Liver (tissue), 9 donors: ENCODE measurements around the gene VGLL4. TPM values are rescaled to one million over a fixed set of nuclear protein-coding genes. Genes with fewer than 3 reads are reported as not detected.

Experiments used
- DNase-seq: peaks from one replicate; pipeline ENCODE4 v3.0.0-alpha.2; 2017; ENCODE audit warnings: low spot score
- H3K27ac ChIP-seq, 2 donors: one replicate each; pipeline ENCODE4 v1.7.0; 2013; ENCODE audit warnings: inconsistent platforms in 2 of 2, low read length in 2 of 2, control low read depth in 1 of 2, low read depth in 1 of 2, mild to moderate bottlenecking in 1 of 2
- H3K27me3 ChIP-seq, 4 donors: one replicate each; pipeline versions ENCODE4 v1.6.1 to v1.7.0; 2013; ENCODE audit warnings: low read length in 3 of 4, inconsistent platforms in 1 of 4, mild to moderate bottlenecking in 1 of 4, moderate library complexity in 1 of 4; ENCODE audit not compliant: control insufficient read depth in 4 of 4, insufficient read depth in 4 of 4
- H3K36me3 ChIP-seq, 4 donors: one replicate each; pipeline versions ENCODE4 v1.6.1 to v1.7.0; 2013; ENCODE audit warnings: low read length in 3 of 4, mild to moderate bottlenecking in 3 of 4, low read depth in 1 of 4, moderate library complexity in 1 of 4; ENCODE audit not compliant: control insufficient read depth in 4 of 4, insufficient read depth in 3 of 4
- H3K4me1 ChIP-seq, 4 donors: one replicate each; pipeline versions ENCODE4 v1.6.1 to v1.7.0; 2013; ENCODE audit warnings: low read length in 3 of 4, mild to moderate bottlenecking in 3 of 4, moderate library complexity in 1 of 4; ENCODE audit not compliant: control insufficient read depth in 4 of 4, insufficient read depth in 4 of 4
- H3K4me3 ChIP-seq, 3 donors: one replicate each; pipeline versions ENCODE4 v1.6.1 to v1.7.0; 2013; ENCODE audit warnings: low read length in 3 of 3, control low read depth in 1 of 3, low read depth in 1 of 3, mild to moderate bottlenecking in 1 of 3
- H3K9ac ChIP-seq, 2 donors: one replicate each; pipeline ENCODE4 v1.7.0; 2013; ENCODE audit warnings: low read length in 2 of 2, mild to moderate bottlenecking in 2 of 2, moderate library complexity in 2 of 2, control low read depth in 1 of 2, low read depth in 1 of 2
- H3K9me3 ChIP-seq, 4 donors: one replicate each; pipeline versions ENCODE4 v1.6.1 to v1.7.0; 2013; ENCODE audit warnings: low read length in 3 of 4; ENCODE audit not compliant: control insufficient read depth in 4 of 4
- EGR1 ChIP-seq, 2 donors: IDR thresholded peaks; 2 replicates each; pipeline ENCODE4 v1.6.1; 2016 to 2018; ENCODE audit warnings: antibody characterized with exemption in 2 of 2, low read depth in 2 of 2
- FOXA1 ChIP-seq: IDR thresholded peaks from 2 replicates; pipeline ENCODE4 v1.6.1; 2016; ENCODE audit warnings: antibody characterized with exemption
- FOXA2 ChIP-seq: IDR thresholded peaks from 2 replicates; pipeline ENCODE4 v1.6.1; 2016; ENCODE audit warnings: antibody characterized with exemption
- GABPA ChIP-seq, 2 donors: IDR thresholded peaks in 1 of 2; conservative IDR thresholded peaks in 1 of 2; 2 replicates each; pipeline ENCODE4 v1.6.1; 2016; ENCODE audit warnings: antibody characterized with exemption in 2 of 2, mild to moderate bottlenecking in 1 of 2, moderate library complexity in 1 of 2
- HNF4A ChIP-seq, 2 donors: conservative IDR thresholded peaks; 2 replicates each; pipeline ENCODE4 v1.6.1; 2016; ENCODE audit warnings: antibody characterized with exemption in 2 of 2, mild to moderate bottlenecking in 2 of 2
- HNF4G ChIP-seq: IDR thresholded peaks from 2 replicates; pipeline ENCODE4 v1.6.1; 2016; ENCODE audit warnings: antibody characterized with exemption
- JUND ChIP-seq, 2 donors: IDR thresholded peaks; 2 replicates each; pipeline ENCODE4 v1.6.1; 2016; ENCODE audit warnings: antibody characterized with exemption in 2 of 2
- RXRA ChIP-seq, 2 donors: IDR thresholded peaks; 2 replicates each; pipeline ENCODE4 v1.6.1; 2017 to 2018; ENCODE audit warnings: antibody characterized with exemption in 2 of 2, mild to moderate bottlenecking in 1 of 2
- SP1 ChIP-seq: IDR thresholded peaks from 2 replicates; pipeline ENCODE4 v1.6.1; 2018; ENCODE audit warnings: antibody characterized with exemption, mild to moderate bottlenecking
- TAF1 ChIP-seq: conservative IDR thresholded peaks from 2 replicates; pipeline ENCODE4 v1.6.1; 2016; ENCODE audit warnings: antibody characterized with exemption, mild to moderate bottlenecking
- YY1 ChIP-seq: IDR thresholded peaks from 2 replicates; pipeline ENCODE4 v1.6.1; 2016; ENCODE audit warnings: antibody characterized with exemption, mild to moderate bottlenecking
- WGBS: extraction: QIAGEN DNeasy Blood & Tissue Kit; methylation state at CpG from one replicate; pipeline ENCODE4 v1.1.7; 2013; 5-methylcytosine and 5-hydroxymethylcytosine counted together
- polyA plus RNA-seq, 2 donors: library from polyadenylated mRNA; stranded (reverse) in 1 of 2; unstranded in 1 of 2; fragments of 200-250 nt in 1 of 2; fragments of >200 nt in 1 of 2; fragmentation: Nextera tagmentation in 1 of 2; extraction: Ambion mirVana in 1 of 2; gene quantifications; one replicate each; pipeline versions ENCODE4 v1.2.1 to v1.2.3, GENCODE V29; 2013 to 2015
- total RNA-seq, 2 donors: library from RNA; depleted of rRNA; stranded (reverse); fragments of >200 nt; gene quantifications; one replicate each; pipeline ENCODE4 v1.2.3, GENCODE V29; 2014
- TF ChIP-seq, protein P1 (sequence below): IDR thresholded peaks from 2 replicates; pipeline ENCODE4 v1.6.1; 2016; ENCODE audit warnings: antibody characterized with exemption
- TF ChIP-seq, protein P2 (sequence below): IDR thresholded peaks from 2 replicates; pipeline ENCODE4 v1.6.1; 2016; ENCODE audit warnings: antibody characterized with exemption
- TF ChIP-seq, protein P3 (sequence below): IDR thresholded peaks from 2 replicates; pipeline ENCODE4 v1.6.1; 2016; ENCODE audit warnings: antibody characterized with exemption, mild to moderate bottlenecking
- TF ChIP-seq, protein P4 (sequence below): IDR thresholded peaks from 2 replicates; pipeline ENCODE4 v1.6.1; 2016; ENCODE audit warnings: antibody characterized with exemption
- TF ChIP-seq, protein P5 (sequence below): fragments of 150-350 bp; IDR thresholded peaks from 2 replicates; pipeline ENCODE4 v1.5.1; 2017; ENCODE audit warnings: improper control_type of control experiment, low read depth, low read length; ENCODE audit not compliant: missing input control
- donor health status: healthy.
- donor health status: healthy.
- donor health status: healthy.
- donor health status: healthy.
- donor health status: healthy.

VGLL4 gene
- total and polyA plus RNA-seq, 4 donors = 7.2 to 27.9 (median 13.0) TPM

GRCh38 chr3:11603628-11604027 lies 40.1 kb downstream of the VGLL4 start:
- H3K27ac ChIP-seq = no peak overlapping the region
- H3K4me1 ChIP-seq = no peaks in the 10 kb centered on the region
- no peaks in the 10 kb centered on the region for H3K27me3 ChIP-seq
- no peak for DNase-seq
- H3K9me3 ChIP-seq = no peaks in the 10 kb centered on the region
- no peak overlapping the region for H3K9ac ChIP-seq
- peaks cover 4 to 12% (median 7%) of the 10 kb centered on the region in 4 donors for H3K36me3 ChIP-seq
- no peak overlapping the region for H3K4me3 ChIP-seq
- no peak for TF ChIP-seq YY1
- no peak for TF ChIP-seq TAF1
- TF ChIP-seq, protein P1, sequence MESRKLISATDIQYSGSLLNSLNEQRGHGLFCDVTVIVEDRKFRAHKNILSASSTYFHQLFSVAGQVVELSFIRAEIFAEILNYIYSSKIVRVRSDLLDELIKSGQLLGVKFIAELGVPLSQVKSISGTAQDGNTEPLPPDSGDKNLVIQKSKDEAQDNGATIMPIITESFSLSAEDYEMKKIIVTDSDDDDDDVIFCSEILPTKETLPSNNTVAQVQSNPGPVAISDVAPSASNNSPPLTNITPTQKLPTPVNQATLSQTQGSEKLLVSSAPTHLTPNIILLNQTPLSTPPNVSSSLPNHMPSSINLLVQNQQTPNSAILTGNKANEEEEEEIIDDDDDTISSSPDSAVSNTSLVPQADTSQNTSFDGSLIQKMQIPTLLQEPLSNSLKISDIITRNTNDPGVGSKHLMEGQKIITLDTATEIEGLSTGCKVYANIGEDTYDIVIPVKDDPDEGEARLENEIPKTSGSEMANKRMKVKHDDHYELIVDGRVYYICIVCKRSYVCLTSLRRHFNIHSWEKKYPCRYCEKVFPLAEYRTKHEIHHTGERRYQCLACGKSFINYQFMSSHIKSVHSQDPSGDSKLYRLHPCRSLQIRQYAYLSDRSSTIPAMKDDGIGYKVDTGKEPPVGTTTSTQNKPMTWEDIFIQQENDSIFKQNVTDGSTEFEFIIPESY = no peak
- TF ChIP-seq, protein P2, sequence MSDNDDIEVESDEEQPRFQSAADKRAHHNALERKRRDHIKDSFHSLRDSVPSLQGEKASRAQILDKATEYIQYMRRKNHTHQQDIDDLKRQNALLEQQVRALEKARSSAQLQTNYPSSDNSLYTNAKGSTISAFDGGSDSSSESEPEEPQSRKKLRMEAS = no peak
- TF ChIP-seq, protein P3, sequence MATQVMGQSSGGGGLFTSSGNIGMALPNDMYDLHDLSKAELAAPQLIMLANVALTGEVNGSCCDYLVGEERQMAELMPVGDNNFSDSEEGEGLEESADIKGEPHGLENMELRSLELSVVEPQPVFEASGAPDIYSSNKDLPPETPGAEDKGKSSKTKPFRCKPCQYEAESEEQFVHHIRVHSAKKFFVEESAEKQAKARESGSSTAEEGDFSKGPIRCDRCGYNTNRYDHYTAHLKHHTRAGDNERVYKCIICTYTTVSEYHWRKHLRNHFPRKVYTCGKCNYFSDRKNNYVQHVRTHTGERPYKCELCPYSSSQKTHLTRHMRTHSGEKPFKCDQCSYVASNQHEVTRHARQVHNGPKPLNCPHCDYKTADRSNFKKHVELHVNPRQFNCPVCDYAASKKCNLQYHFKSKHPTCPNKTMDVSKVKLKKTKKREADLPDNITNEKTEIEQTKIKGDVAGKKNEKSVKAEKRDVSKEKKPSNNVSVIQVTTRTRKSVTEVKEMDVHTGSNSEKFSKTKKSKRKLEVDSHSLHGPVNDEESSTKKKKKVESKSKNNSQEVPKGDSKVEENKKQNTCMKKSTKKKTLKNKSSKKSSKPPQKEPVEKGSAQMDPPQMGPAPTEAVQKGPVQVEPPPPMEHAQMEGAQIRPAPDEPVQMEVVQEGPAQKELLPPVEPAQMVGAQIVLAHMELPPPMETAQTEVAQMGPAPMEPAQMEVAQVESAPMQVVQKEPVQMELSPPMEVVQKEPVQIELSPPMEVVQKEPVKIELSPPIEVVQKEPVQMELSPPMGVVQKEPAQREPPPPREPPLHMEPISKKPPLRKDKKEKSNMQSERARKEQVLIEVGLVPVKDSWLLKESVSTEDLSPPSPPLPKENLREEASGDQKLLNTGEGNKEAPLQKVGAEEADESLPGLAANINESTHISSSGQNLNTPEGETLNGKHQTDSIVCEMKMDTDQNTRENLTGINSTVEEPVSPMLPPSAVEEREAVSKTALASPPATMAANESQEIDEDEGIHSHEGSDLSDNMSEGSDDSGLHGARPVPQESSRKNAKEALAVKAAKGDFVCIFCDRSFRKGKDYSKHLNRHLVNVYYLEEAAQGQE = no peak
- no peak for TF ChIP-seq JUND (IDR thresholded peaks at IDR 0.05)
- no peak for TF ChIP-seq HNF4G
- TF ChIP-seq, protein P4, sequence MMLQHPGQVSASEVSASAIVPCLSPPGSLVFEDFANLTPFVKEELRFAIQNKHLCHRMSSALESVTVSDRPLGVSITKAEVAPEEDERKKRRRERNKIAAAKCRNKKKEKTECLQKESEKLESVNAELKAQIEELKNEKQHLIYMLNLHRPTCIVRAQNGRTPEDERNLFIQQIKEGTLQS = no peak
- TF ChIP-seq, protein P5, sequence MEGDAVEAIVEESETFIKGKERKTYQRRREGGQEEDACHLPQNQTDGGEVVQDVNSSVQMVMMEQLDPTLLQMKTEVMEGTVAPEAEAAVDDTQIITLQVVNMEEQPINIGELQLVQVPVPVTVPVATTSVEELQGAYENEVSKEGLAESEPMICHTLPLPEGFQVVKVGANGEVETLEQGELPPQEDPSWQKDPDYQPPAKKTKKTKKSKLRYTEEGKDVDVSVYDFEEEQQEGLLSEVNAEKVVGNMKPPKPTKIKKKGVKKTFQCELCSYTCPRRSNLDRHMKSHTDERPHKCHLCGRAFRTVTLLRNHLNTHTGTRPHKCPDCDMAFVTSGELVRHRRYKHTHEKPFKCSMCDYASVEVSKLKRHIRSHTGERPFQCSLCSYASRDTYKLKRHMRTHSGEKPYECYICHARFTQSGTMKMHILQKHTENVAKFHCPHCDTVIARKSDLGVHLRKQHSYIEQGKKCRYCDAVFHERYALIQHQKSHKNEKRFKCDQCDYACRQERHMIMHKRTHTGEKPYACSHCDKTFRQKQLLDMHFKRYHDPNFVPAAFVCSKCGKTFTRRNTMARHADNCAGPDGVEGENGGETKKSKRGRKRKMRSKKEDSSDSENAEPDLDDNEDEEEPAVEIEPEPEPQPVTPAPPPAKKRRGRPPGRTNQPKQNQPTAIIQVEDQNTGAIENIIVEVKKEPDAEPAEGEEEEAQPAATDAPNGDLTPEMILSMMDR = no peak
- no peak for TF ChIP-seq RXRA (IDR thresholded peaks at IDR 0.05)
- TF ChIP-seq HNF4A (conservative IDR thresholded peaks at IDR 0.05) = no peak
- TF ChIP-seq FOXA1 = no peak
- no peak for TF ChIP-seq FOXA2
- TF ChIP-seq GABPA (IDR thresholded peaks at IDR 0.05 in 1 of 2, conservative IDR thresholded peaks at IDR 0.05 in 1 of 2) = no peak
- no peak for TF ChIP-seq EGR1 (IDR thresholded peaks at IDR 0.05; ENCODE audit: low read depth in 2 of 2)
- no peak for TF ChIP-seq SP1
- WGBS = 83% methylated on average over 9 of the region's 9 CpGs
